CD4-positive, alpha-beta T cell treated with Interleukin-4 for 4 hours (primary cell): ENCODE results near the gene KRT4.
"Not testable (repeated sequence)": the region's sequence is repeated elsewhere in the genome, so short reads cannot be mapped to it uniquely, and the experiment has no call there.

Experiments
- DNase-seq: peaks from one replicate; pipeline ENCODE4 v3.0.0-alpha.2; 2020

The KRT4 gene

DNA sequence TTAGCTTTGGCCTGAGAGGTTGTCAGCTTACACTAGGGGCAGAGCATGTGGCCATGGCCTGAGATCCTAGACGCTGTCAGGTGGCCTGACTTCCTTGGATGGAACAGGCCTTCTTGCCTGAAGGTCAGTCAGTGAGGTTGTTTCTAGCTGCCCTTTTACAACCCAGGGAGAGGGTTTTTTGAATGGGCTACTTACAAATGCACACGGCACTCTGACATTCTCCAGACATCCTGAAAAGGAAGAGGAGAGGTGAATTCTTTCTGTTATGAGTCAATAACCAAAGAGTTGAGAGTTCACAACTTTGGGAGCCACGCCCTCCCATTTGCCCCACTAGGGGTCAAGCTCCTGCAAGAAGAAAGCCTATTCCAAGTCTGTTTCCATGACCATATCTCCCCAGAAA lies 44.6 kb downstream of the KRT4 start:
- DNase-seq = no peak

DNA sequence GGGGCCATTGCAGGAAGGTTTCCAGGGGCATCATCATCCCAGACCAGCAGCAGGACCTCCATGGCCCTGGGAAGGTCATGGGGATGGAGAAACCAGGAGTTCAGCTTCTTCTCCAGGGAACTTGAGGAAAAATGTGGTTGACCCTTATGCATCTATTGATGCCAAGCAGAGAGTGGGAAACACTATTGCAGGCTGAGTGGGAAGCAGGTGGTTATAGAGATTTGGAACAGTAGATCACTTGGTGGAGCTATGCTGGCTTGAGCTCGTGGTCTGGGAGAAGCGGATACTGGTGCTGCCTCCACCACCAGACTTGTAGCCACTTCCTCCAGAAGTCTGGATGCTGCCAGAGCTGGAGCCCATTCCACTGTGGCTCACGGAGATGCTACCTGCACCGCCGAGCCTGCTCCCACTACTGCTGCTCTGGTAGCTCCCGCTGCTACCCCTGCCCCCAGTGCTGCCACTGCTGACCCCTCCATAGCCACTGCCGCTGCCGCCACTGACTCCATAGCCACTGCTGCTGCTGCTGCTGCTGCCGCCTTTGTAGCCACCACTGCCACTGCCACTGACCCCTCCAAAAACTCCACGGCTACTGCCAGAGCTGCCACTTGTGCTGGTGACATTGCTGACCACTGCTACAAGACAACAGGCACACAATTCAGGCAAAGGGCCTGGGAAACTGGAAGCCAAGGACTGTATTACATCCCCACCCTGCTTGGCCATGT lies 45.3 kb downstream of the KRT4 start:
- DNase-seq = no peak

GRCh38 chr12:52767427-52767826 lies 46.5 kb downstream of the KRT4 start:
- DNase-seq = no peak

GRCh38 chr12:52767020-52767379 lies 46.9 kb downstream of the KRT4 start:
- no peak for DNase-seq

- no peak for DNase-seq
Observed at GRCh38 chr12:52766351-52767019, 47.4 kb downstream of the KRT4 start.

DNA sequence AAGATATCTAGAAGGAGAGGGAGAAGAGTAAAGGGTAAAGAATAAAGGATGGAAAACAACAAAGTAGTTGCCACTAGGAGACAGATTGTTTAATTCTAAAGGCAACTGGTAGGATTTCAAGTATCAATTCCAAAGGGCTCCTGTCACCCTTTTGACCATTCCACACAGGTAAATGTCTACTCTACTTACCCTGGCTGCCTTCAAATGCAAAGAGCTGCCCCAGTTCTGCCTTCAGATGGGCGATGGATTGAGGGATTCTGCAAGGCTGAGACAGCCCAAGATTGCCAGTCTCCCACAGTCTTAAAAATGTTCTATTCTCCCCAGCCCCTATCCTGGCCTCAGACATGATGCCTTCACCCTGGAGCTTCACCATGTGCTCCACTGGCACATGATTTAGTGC lies 48.2 kb downstream of the KRT4 start:
- DNase-seq = no peak

DNA sequence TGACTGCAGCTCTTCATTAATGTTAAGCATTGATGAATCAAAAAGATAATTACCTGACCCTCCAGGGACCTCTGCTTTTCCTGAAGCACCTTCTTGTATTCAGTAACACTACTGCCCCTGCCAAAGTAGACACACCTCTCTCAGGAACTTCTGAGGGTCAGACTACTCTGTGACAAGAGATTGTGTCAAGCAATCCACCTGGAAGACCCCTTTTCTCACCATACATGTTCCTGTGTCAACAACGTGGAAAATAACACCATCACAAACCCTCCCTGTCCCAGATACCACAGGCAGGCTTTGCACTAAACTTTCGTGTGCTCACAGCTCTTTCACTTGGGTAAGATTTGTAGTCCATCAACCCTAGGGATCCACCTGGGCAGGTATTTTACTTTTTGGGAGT lies 49.9 kb downstream of the KRT4 start:
- DNase-seq = no peak

GRCh38 chr12:52763036-52763659 lies 50.8 kb downstream of the KRT4 start:
- no peak for DNase-seq

DNA sequence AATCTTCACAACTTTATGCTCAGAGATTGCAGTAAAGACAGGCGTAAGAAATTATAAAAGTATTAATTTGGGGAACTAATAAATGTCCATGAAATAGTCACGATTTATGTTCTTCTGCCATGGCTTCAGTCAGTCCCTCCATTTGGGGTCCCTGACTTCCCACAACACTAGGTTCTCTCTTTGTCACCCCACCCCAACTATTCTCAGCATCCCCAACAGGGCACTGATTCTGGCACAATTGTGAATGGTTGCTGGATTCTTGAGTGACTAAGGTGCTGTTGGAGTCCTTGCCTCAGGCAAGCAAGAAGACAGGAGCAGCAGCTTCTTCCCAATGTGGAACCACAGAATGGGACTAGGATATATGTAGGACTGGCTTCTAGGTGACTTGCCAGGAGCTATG lies 52.1 kb downstream of the KRT4 start:
- no peak for DNase-seq

DNA sequence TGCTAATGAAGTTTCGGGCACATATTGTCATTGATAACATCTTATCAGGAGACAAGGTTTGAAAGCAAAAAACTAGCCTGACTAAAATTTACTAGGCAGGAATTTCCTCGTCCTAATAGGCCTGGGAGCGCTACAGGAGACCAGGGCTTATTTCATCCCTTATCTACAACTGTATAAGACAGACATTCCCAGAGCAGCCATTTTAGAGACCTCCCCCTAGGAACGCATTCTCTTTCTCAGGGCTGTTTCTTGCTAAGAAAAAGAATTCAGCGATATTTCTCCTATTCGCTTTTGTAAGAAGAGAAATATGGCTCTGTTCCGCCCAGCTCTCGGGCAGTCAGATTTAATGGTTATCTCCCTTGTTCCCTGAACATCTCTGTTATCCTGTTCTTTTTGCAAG lies 52.7 kb downstream of the KRT4 start:
- DNase-seq = not testable (repeated sequence)

- no peak for DNase-seq
Observed at GRCh38 chr12:52760623-52761022, 53.3 kb downstream of the KRT4 start.

- no peak for DNase-seq
Observed at GRCh38 chr12:52759695-52760094, 54.2 kb downstream of the KRT4 start.

- no peak for DNase-seq
Observed at GRCh38 chr12:52759218-52759617, 54.7 kb downstream of the KRT4 start.

GRCh38 chr12:52757449-52758176 lies 56.3 kb downstream of the KRT4 start:
- DNase-seq = no peak
